GM06990 (cell line): ENCODE results near the gene GPC1.

Source experiments
- DNase-seq: peaks from one replicate; pipeline ENCODE4 v3.0.0-alpha.2; 2011; ENCODE audit not compliant: insufficient read length; ENCODE audit errors: extremely low read depth
- H3K27me3 ChIP-seq: replicated peaks from 2 replicates; pipeline ENCODE4 v1.6.0; 2011; ENCODE audit warnings: low read length; ENCODE audit not compliant: control insufficient read depth, insufficient read depth
- H3K36me3 ChIP-seq: 2 replicates; pipeline ENCODE4 v1.5.1; 2011; ENCODE audit warnings: low read length; ENCODE audit not compliant: control insufficient read depth, insufficient read depth
- H3K4me3 ChIP-seq: replicated peaks from 2 replicates; pipeline ENCODE4 v1.5.1; 2011; ENCODE audit warnings: low read depth, mild to moderate bottlenecking, control low read depth, low read length
- CTCF ChIP-seq: IDR thresholded peaks from 2 replicates; pipeline ENCODE4 v1.5.1; 2011; ENCODE audit warnings: low read length, control low read depth, mild to moderate bottlenecking, inconsistent platforms; ENCODE audit not compliant: insufficient read depth, poor library complexity, severe bottlenecking

GPC1 gene

GRCh38 chr2:240460781-240461431, 25.4 kb downstream of the GPC1 start:
- H3K36me3 ChIP-seq = no peaks in the 10 kb centered on the region
- DNase-seq = no peak
- TF ChIP-seq CTCF = no peak
- H3K4me3 ChIP-seq = no peak overlapping the region
- H3K27me3 ChIP-seq = no peaks in the 10 kb centered on the region; the same call in 1 of the 2 replicates

- Histone ChIP-seq H3K27me3 (no peaks in the 10 kb centered on the region; the same call in 1 of the 2 replicates), H3K36me3 (no peaks in the 10 kb centered on the region), H3K4me3 (no peak overlapping the region)
- TF ChIP-seq CTCF = no peak
- DNase-seq = no peak
These were observed 26.1 kb downstream of the GPC1 start for GRCh38 chr2:240461471-240462072.

- Histone ChIP-seq H3K36me3 (no peaks in the 10 kb centered on the region), H3K27me3 (no peaks in the 10 kb centered on the region), H3K4me3 (no peak overlapping the region)
- no peak for TF ChIP-seq CTCF
- DNase-seq = no peak
These were observed 26.7 kb downstream of the GPC1 start for GRCh38 chr2:240462073-240462706.

- Histone ChIP-seq H3K36me3 (no peaks in the 10 kb centered on the region), H3K4me3 (no peak overlapping the region), H3K27me3 (no peaks in the 10 kb centered on the region)
- no peak for TF ChIP-seq CTCF
- DNase-seq = no peak
These were observed 27.3 kb downstream of the GPC1 start for GRCh38 chr2:240462707-240463273.

- Histone ChIP-seq H3K36me3 (no peaks in the 10 kb centered on the region), H3K4me3 (no peak overlapping the region), H3K27me3 (no peaks in the 10 kb centered on the region)
- no peak for DNase-seq
- TF ChIP-seq CTCF = no peak
These were observed 27.9 kb downstream of the GPC1 start for GRCh38 chr2:240463274-240463865.
